IPS-NIHi11 (cell line): Measurements from ENCODE around the gene METTL21A.
"Not testable (repeated sequence)": the region's sequence is repeated elsewhere in the genome, so short reads cannot be mapped to it uniquely, and the experiment has no call there.

ENCODE experiments used
- DNase-seq: peaks from one replicate; pipeline ENCODE4 v3.0.0; 2012; ENCODE audit warnings: mixed read lengths, low spot score

The METTL21A gene

GRCh38 chr2:207625014-207625907 lies at the start of gene METTL21A:
METTL21A (minus strand) TSS chr2:207625394; CDS start chr2:207624375, 1,019 bp downstream.
- peak; percentile 94 for DNase-seq

GRCh38 chr2:207674826-207675225 lies 49.6 kb upstream of the METTL21A start:
- peak; percentile 32 for DNase-seq

GRCh38 chr2:207674266-207674774 lies 49.1 kb upstream of the METTL21A start:
- DNase-seq = no peak

- DNase-seq = no peak
These were observed 48.2 kb upstream of the METTL21A start for GRCh38 chr2:207673431-207673830.

GRCh38 chr2:207670887-207671286 lies 45.7 kb upstream of the METTL21A start:
- DNase-seq = peak; percentile 58

GRCh38 chr2:207663870-207664545 lies 38.8 kb upstream of the METTL21A start:
- no peak for DNase-seq

GRCh38 chr2:207662203-207662602 lies 37.0 kb upstream of the METTL21A start:
- DNase-seq = no peak

GRCh38 chr2:207660994-207661393 lies 35.8 kb upstream of the METTL21A start:
- peak; percentile 43 for DNase-seq

GRCh38 chr2:207658156-207658555 lies 33.0 kb upstream of the METTL21A start:
- DNase-seq = no peak

- no peak for DNase-seq
These were observed 29.8 kb upstream of the METTL21A start for GRCh38 chr2:207655000-207655399.

GRCh38 chr2:207646582-207646981 lies 21.4 kb upstream of the METTL21A start:
- not testable (repeated sequence) for DNase-seq

GRCh38 chr2:207643892-207644291 lies 18.7 kb upstream of the METTL21A start:
- DNase-seq = no peak

GRCh38 chr2:207640661-207641060 lies 15.5 kb upstream of the METTL21A start:
- DNase-seq = no peak

- no peak for DNase-seq
These were observed 15.0 kb upstream of the METTL21A start for GRCh38 chr2:207640160-207640559.

GRCh38 chr2:207639288-207639687 lies 14.1 kb upstream of the METTL21A start:
- DNase-seq = not testable (repeated sequence)

- DNase-seq = no peak
These were observed 10.4 kb upstream of the METTL21A start for GRCh38 chr2:207635468-207636200.

- DNase-seq = no peak
These were observed 8.5 kb upstream of the METTL21A start for GRCh38 chr2:207633686-207634085.

GRCh38 chr2:207632575-207633493 lies 7.6 kb upstream of the METTL21A start:
- DNase-seq = peak; percentile 33

GRCh38 chr2:207630491-207630890 lies 5.3 kb upstream of the METTL21A start:
- no peak for DNase-seq

- no peak for DNase-seq
These were observed 4.4 kb upstream of the METTL21A start for GRCh38 chr2:207629553-207629952.
